ENCODE results near the gene C16orf74.

Gene C16orf74

DNA sequence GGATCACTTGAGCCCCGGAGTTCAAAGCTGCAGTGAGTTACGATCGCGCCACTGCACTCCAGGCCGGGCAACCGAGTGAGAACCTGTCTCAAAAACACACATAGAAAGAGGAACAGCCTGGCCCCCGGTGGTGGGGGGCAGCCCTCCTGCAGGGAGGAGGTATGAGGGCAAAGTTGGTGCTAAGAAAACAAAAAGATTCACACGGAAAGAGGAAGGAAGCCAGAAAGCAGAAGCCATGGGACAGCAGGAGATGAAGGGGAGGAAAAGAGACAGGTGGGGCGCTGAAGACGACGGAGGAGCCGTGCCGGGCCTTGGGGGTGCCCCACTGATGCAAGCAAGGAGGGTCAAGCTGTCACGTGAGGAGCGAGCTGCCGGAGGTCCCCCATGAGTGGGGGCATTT lies 8.2 kb upstream of the C16orf74 start:
- H3K4me1 ChIP-seq (ENCODE audit: control insufficient read depth, insufficient read depth, low read length), result peaks cover 13% of the 10 kb centered on the region; the same call in 1 of the 2 replicates
- no peaks in the 10 kb centered on the region for H3K27me3 ChIP-seq (ENCODE audit: control insufficient read depth, insufficient read depth, low read length)
- no peak overlapping the region for H3K27ac ChIP-seq (ENCODE audit: low read depth, low read length)
- no peak overlapping the region for H3K4me3 ChIP-seq (ENCODE audit: low read depth, low read length)
- H3K36me3 ChIP-seq (ENCODE audit: control insufficient read depth, insufficient read depth, low read length), result no peaks in the 10 kb centered on the region
- H3K9me3 ChIP-seq (ENCODE audit: control insufficient read depth, insufficient read depth, low read depth, low read length), result no peaks in the 10 kb centered on the region
- H3K9ac ChIP-seq (ENCODE audit: low read length), result no peak overlapping the region

DNA sequence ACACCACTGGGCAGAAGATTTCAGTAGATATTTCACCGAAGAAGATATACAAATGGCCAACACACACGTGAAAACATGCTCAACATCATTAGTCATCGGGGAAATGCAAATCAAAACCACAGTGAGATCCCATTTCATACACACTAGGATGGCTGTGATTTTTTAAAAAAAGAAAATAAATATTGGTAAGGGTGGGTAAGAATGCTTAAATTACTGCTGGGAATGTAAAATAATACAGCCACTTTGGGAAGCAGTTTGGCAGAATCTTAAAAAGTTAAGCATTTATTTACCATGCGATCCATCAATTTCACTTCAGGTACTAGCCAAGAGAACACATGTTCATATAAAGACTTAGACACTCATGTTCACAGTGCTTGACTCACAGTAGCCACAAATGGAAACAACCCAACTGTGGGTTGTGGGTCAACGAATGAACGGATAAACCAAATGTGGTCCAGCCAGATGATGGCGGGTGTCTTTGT lies 6.5 kb upstream of the C16orf74 start:
- Histone ChIP-seq H3K4me1 (ENCODE audit: control insufficient read depth, insufficient read depth, low read length) (peaks cover 24% of the 10 kb centered on the region), H3K36me3 (ENCODE audit: control insufficient read depth, insufficient read depth, low read length) (no peaks in the 10 kb centered on the region), H3K9ac (ENCODE audit: low read length) (no peak overlapping the region), H3K27me3 (ENCODE audit: control insufficient read depth, insufficient read depth, low read length) (peaks cover 6% of the 10 kb centered on the region; the same call in 1 of the 2 replicates), H3K9me3 (ENCODE audit: control insufficient read depth, insufficient read depth, low read depth, low read length) (no peaks in the 10 kb centered on the region), H3K4me3 (ENCODE audit: low read depth, low read length) (no peak overlapping the region), H3K27ac (ENCODE audit: low read depth, low read length) (no peak overlapping the region)

DNA sequence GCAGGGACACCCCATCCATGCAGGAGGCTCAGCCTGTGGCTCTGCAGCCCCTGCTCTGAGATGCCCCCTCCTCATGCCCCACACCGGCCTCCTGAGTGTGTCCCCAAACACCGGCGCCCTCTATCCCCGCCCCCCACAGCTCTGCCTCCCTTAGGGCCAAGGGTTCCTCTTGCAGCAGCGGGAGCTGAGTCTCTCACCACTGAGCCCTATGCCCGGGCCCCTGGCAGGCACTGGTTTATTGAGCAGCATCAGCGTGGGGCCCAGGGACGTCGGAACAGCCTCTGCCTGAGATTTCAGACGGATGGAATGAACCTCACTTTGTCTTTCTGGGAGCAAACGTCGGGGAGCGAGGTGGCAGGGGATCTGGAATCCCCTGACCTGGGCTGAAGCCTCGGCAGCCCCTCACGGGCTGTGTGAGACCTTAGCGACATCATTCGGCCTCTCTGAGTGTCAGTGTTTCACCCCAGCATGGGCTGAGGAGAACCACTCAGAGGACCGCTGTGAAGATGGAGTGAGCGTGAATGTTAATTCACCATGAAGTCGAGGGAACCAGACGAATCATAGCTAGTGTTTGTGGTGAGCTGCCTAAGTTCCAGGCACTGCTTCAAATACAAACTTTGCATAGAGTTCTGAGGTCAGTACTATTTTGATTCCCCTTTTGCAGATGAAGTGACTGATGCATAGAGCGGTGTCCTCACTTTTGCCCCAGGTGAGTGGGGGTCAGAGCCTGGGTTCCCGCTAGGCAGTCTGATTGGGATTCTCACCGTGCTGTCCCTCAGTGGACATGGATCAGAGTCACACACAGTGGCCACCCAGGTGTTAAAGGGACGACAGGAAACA lies 5.3 kb upstream of the C16orf74 start:
- no peaks in the 10 kb centered on the region for H3K9me3 ChIP-seq (ENCODE audit: control insufficient read depth, insufficient read depth, low read depth, low read length)
- H3K9ac ChIP-seq (ENCODE audit: low read length), result no peak overlapping the region
- H3K27me3 ChIP-seq (ENCODE audit: control insufficient read depth, insufficient read depth, low read length), result peaks cover 18% of the 10 kb centered on the region
- no peaks in the 10 kb centered on the region for H3K36me3 ChIP-seq (ENCODE audit: control insufficient read depth, insufficient read depth, low read length)
- H3K4me1 ChIP-seq (ENCODE audit: control insufficient read depth, insufficient read depth, low read length), result peaks cover 35% of the 10 kb centered on the region
- no peak overlapping the region for H3K4me3 ChIP-seq (ENCODE audit: low read depth, low read length)
- no peak overlapping the region for H3K27ac ChIP-seq (ENCODE audit: low read depth, low read length)

DNA sequence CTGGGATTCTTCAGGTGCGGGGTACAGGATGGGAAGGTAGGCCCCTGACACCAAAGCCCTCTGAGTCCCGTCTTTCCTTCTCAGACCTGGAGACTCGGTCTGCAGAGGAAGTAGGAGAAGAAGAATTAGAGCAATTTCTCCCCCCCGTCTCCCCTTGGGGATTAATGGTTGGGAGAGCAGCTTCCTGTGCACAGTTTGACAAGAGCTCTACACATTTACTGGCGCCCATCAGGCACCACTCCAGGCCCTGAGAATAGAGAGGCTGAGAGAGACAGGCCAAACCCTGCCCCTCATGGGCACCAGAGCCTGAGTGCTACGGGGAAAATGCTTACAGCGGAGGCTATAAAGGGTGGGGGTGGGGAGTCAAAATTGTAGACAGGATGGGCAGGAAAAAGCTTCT lies 3.5 kb upstream of the C16orf74 start:
- H3K36me3 ChIP-seq (ENCODE audit: control insufficient read depth, insufficient read depth, low read length), result no peaks in the 10 kb centered on the region
- H3K9me3 ChIP-seq (ENCODE audit: control insufficient read depth, insufficient read depth, low read depth, low read length), result no peaks in the 10 kb centered on the region
- no peak overlapping the region for H3K27ac ChIP-seq (ENCODE audit: low read depth, low read length)
- H3K4me3 ChIP-seq (ENCODE audit: low read depth, low read length), result no peak overlapping the region
- peaks cover 32% of the 10 kb centered on the region for H3K27me3 ChIP-seq (ENCODE audit: control insufficient read depth, insufficient read depth, low read length)
- H3K4me1 ChIP-seq (ENCODE audit: control insufficient read depth, insufficient read depth, low read length), result peaks cover 45% of the 10 kb centered on the region
- no peak overlapping the region for H3K9ac ChIP-seq (ENCODE audit: low read length)

DNA sequence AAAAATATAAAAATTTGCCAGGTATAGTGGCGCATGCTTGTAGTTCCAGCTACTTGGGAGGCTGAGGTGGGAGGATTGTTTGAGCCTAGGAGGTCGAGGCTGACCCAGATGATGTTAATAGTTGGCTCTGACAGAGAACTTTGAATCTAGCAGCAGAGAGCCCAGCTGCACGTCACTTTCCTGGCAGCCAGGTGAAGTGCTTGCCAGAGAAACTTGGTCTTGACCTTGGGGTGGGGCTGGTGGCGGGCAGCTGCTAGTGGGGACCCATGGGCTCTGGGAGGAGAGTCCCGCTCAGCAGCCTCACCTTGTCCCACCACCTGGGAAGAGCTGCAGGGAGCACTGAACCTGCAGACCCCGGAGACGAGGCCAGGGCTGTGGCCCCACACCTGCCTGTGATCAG lies 3.1 kb upstream of the C16orf74 start:
- Histone ChIP-seq H3K9ac (ENCODE audit: low read length) (no peak overlapping the region), H3K36me3 (ENCODE audit: control insufficient read depth, insufficient read depth, low read length) (no peaks in the 10 kb centered on the region), H3K27me3 (ENCODE audit: control insufficient read depth, insufficient read depth, low read length) (peaks cover 32% of the 10 kb centered on the region), H3K27ac (ENCODE audit: low read depth, low read length) (no peak overlapping the region), H3K9me3 (ENCODE audit: control insufficient read depth, insufficient read depth, low read depth, low read length) (no peaks in the 10 kb centered on the region), H3K4me1 (ENCODE audit: control insufficient read depth, insufficient read depth, low read length) (peaks cover 46% of the 10 kb centered on the region), H3K4me3 (ENCODE audit: low read depth, low read length) (no peak overlapping the region)

DNA sequence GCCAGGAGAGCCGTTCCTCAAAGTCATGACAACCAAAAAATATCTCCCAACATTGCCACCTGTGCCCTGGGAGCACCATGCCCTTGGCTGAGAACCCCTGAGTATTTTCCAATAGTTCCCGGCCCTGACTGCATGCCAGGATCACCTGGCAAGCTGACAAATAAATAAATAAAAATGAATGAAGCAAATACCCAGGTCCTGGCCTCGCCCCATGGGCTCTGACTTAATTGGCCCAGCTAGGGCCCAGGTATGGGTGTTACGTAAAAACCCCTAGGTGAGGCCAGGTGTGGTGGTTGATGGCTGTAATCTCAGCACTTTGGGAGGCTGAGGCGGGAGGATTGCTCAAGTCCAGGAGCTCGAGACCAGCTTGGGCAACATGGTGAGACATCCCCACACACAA lies 2.7 kb upstream of the C16orf74 start:
- H3K9me3 ChIP-seq (ENCODE audit: control insufficient read depth, insufficient read depth, low read depth, low read length), result no peaks in the 10 kb centered on the region
- H3K4me3 ChIP-seq (ENCODE audit: low read depth, low read length), result 0 out of 2 replicates have a peak overlapping the region, but pooled peaks have one; percentile 6
- no peaks in the 10 kb centered on the region for H3K36me3 ChIP-seq (ENCODE audit: control insufficient read depth, insufficient read depth, low read length)
- peaks cover 46% of the 10 kb centered on the region for H3K4me1 ChIP-seq (ENCODE audit: control insufficient read depth, insufficient read depth, low read length)
- no peak overlapping the region for H3K27ac ChIP-seq (ENCODE audit: low read depth, low read length)
- peaks cover 32% of the 10 kb centered on the region for H3K27me3 ChIP-seq (ENCODE audit: control insufficient read depth, insufficient read depth, low read length)
- no peak overlapping the region for H3K9ac ChIP-seq (ENCODE audit: low read length)

DNA sequence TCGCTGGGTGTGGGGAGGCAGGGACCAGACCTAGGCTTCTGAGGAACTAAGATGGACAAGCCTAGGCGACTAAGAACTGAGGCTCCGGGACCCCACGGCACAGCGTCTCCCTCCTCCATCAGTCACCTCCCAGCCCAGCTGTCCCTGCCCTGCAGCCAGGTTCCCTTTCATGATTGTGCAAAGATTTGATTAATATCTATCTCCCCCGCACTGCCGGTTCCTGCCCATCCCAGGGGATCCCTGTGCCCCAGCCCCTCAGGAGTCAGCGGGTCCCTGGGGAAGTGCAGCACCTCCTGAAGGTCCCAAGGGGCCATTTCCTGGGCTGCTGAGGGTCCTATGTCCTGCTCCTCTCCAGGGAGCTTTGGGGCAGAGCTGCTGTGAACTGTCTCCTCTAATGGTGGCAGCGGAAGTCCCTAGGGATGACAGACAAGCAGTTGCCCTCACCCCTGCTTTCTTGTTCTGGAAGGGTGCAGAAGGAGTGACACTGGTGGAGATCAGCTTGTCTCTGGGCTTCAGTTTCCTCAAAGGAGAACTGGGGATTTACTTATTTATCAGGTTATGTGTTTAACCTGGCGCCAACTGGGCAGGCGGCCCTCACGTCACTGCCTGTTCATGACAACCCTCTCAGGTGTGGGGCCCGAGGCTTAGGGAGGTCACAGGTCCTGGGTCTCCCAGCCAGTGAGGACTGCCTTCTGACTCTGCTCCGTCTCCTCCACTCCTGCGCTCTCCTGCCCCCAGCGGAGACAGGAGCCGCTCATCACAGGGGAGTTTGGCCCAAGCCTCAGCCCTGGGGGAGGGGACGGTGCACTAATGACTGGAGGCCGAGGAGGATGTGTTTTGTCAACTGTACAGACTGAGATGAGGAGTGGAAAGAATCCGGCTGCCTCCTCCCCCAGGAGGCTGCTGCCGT lies 1.9 kb upstream of the C16orf74 start:
- peaks cover 32% of the 10 kb centered on the region for H3K27me3 ChIP-seq (ENCODE audit: control insufficient read depth, insufficient read depth, low read length)
- no peaks in the 10 kb centered on the region for H3K9me3 ChIP-seq (ENCODE audit: control insufficient read depth, insufficient read depth, low read depth, low read length)
- H3K4me1 ChIP-seq (ENCODE audit: control insufficient read depth, insufficient read depth, low read length), result peaks cover 46% of the 10 kb centered on the region
- H3K9ac ChIP-seq (ENCODE audit: low read length), result no peak overlapping the region
- H3K4me3 ChIP-seq (ENCODE audit: low read depth, low read length), result peak overlapping the region; percentile 70; the same call in 1 of the 2 replicates
- no peaks in the 10 kb centered on the region for H3K36me3 ChIP-seq (ENCODE audit: control insufficient read depth, insufficient read depth, low read length)
- H3K27ac ChIP-seq (ENCODE audit: low read depth, low read length), result no peak overlapping the region

DNA sequence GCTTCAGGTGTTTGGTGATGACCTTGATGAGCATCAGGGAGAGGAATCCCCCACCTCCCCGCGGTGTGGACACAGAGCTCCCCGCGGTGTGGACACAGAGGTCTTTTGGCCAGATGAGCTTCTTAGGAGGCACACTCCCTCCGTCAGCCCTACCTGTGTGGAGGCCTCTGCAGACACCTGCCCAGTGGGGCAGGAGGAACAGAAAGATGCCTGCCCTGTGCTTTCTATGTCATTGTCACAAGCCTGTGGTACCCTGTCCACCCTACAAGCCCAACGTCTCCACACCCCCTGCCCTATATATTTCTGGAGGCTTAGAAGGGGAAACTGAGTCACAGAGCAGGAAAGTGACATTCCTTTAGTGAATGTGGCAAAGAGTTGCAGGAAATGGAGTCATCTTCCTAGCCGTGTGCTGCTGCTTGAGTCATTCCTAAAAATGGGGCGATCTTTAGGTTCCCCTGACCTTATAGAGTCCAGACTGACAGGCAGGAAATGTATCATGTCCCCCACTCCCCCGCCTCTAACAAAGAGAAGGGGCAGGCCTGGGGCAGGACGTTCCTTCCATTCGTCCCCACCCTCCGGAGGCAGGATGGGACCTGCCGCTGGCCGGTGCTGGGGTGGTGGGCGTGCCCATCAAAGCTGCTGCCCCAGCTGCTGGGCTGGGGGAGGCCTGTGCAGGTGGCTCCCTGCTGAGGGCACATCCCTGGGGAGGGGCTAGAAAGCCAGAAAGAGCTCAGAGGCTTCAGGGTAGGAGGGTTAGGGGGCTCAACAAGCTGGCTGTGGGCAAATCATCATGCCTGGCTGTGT lies 1.0 kb upstream of the C16orf74 start:
- peaks cover 32% of the 10 kb centered on the region for H3K27me3 ChIP-seq (ENCODE audit: control insufficient read depth, insufficient read depth, low read length)
- H3K9me3 ChIP-seq (ENCODE audit: control insufficient read depth, insufficient read depth, low read depth, low read length), result no peaks in the 10 kb centered on the region
- no peaks in the 10 kb centered on the region for H3K36me3 ChIP-seq (ENCODE audit: control insufficient read depth, insufficient read depth, low read length)
- H3K4me1 ChIP-seq (ENCODE audit: control insufficient read depth, insufficient read depth, low read length), result peaks cover 54% of the 10 kb centered on the region
- H3K27ac ChIP-seq (ENCODE audit: low read depth, low read length), result no peak overlapping the region
- no peak overlapping the region for H3K9ac ChIP-seq (ENCODE audit: low read length)
- H3K4me3 ChIP-seq (ENCODE audit: low read depth, low read length), result peak overlapping the region; percentile 70

DNA sequence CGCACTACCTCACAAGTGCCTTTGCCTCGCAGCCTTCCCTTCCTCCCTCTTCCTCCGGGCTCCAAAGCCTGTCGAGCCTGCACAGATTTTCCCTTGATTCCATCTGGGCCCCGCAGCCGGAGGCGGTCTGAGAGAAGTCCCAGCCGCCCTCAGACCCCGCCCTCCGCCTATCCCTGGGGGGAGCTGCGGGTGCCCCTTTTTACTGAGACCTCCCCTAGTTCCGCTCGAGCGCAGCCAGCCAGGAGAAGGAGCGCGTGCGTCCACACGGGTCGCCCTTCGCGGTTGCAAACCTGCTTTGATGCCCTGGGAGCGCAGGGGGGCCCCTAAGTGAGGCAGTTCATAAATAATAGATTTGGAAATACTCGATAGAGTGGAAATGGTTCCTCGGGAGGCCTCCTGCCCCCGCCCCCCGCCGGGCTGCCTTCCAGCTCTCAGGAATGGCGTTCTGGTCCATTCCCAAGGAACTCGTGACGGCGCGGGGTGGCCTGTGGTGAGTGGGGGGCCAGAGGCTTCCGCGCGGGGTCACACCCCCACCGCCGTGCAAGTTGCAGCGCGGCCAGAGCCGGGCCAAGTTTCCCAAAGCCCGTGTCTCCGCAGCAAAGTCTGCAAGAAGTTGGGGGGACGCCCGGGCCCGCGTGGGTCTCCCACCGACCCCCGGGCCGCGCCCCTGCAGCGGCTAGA lies 610 bp downstream of the C16orf74 start:
- Histone ChIP-seq H3K4me1 (ENCODE audit: control insufficient read depth, insufficient read depth, low read length) (peaks cover 62% of the 10 kb centered on the region), H3K4me3 (ENCODE audit: low read depth, low read length) (peak overlapping the region; percentile 70), H3K9me3 (ENCODE audit: control insufficient read depth, insufficient read depth, low read depth, low read length) (no peaks in the 10 kb centered on the region), H3K27me3 (ENCODE audit: control insufficient read depth, insufficient read depth, low read length) (peaks cover 32% of the 10 kb centered on the region), H3K27ac (ENCODE audit: low read depth, low read length) (peak overlapping the region; percentile 2; the same call in 1 of the 2 replicates), H3K9ac (ENCODE audit: low read length) (peak overlapping the region; percentile 77), H3K36me3 (ENCODE audit: control insufficient read depth, insufficient read depth, low read length) (no peaks in the 10 kb centered on the region)

DNA sequence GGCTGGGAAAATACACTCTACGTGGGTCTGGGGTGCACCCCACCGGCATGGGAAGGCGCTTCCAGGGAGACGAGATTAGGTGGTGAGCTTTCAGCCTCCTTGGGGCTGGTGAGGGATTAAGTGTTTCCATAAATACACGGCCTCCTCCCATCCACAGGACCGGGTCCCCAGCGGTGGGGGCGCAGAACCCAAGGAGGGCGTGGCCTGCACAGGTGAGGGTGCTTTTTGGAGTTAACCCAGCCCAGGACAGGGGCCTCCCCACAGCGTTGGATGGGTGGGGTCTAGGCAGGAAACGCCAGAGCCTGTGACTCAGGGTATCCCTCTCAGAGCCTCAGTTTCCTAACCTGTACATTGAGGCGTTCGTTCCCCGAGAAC lies 1.1 kb downstream of the C16orf74 start:
- Histone ChIP-seq H3K9me3 (ENCODE audit: control insufficient read depth, insufficient read depth, low read depth, low read length) (no peaks in the 10 kb centered on the region), H3K27me3 (ENCODE audit: control insufficient read depth, insufficient read depth, low read length) (peaks cover 32% of the 10 kb centered on the region), H3K36me3 (ENCODE audit: control insufficient read depth, insufficient read depth, low read length) (no peaks in the 10 kb centered on the region), H3K9ac (ENCODE audit: low read length) (peak overlapping the region; percentile 77), H3K27ac (ENCODE audit: low read depth, low read length) (peak overlapping the region; percentile 2; the same call in 1 of the 2 replicates), H3K4me1 (ENCODE audit: control insufficient read depth, insufficient read depth, low read length) (peaks cover 64% of the 10 kb centered on the region), H3K4me3 (ENCODE audit: low read depth, low read length) (peak overlapping the region; percentile 70)
